ENCODE data around the gene RPL21.
"Not testable (repeated sequence)": the region's sequence is repeated elsewhere in the genome, so short reads cannot be mapped to it uniquely, and the experiment has no call there.

Gene RPL21

DNA sequence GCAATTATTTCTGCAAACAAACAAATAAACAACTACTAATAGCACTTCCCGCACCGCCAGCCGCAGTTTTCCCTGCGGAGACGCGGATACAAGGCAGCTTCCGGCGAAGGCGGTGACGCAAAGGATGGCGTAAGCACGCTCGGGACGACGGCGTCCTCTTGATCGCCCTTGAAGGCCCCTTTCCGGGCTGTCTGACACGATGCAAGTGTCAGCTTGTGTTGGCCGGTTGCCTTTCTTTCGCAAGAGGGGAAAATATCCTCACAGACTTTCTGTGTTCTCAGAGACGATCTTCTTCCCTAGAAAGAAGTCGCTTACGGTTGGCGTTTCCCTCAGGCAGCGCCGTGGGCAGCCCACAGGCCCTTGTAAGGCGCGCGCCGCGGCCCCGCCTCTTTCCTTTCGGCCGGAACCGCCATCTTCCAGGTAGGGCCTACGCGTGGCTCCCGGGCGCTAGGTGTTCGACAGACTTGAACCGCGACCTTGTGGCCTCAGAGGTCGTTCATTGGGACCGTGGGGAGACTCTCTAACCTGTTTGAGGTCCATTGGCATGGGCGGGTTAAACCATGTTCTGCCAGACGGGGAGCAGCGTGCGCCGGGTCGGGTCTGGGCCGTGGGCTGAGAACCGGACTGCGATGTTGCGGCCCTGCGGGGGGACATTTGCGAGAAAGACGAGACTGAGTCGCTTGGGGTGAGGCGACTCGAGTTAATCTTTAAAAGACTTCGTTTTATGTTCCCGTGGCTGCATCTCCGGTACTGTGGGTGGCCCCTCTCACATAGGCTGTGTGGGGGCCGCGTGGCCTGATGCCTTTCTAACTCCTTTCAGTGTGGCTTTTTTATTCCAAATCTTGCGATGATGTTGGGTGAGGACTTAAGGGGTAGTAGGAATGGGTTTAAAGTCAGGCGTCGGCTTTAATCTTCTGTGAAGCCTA lies at the start of gene RPL21:
Gene RPL21, plus strand, starts transcription at position 393 of the 926 bp plus-strand sequence. CDS start 2,219 bp downstream, outside the sequence.
- peak; percentile 92 for DNase-seq

DNA sequence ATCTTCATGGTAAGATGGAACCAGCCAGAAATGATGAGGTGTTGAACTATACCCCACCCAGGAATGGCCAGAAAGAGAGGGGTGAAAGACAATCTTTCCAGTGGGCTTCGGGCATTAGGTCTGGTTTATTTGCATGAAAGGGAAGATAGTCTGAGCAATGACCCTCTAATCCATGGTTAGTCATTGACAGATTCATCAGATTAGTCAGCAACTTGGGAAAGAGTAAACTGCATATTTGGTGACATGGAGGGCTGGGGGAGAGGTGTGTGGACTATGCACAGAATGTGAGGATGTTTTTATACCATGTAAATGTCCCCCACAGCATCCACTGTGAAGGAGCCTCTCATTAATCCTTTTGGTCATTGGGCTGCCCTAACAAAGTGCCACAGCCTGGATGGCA lies 49.7 kb upstream of the RPL21 start:
- no peak for DNase-seq

DNA sequence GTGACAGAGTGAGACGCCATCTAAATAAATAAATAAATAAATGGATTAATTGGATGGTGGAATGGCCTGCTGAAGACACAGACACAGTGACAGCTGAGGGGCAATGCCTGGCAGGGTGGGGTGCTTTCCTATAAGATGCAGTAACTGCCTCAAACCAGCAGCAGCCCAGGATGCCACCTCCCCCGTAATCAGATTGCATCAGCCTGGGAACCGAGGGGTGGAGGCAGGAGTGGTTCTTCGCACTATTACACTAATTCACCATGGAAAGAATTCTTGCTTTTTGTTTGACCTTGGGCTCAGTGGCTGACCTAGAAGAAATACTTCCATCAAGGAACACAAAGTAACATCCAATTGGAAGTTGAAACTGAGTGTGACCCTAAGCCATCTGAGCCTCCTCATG lies 48.2 kb upstream of the RPL21 start:
- DNase-seq: no peak

DNA sequence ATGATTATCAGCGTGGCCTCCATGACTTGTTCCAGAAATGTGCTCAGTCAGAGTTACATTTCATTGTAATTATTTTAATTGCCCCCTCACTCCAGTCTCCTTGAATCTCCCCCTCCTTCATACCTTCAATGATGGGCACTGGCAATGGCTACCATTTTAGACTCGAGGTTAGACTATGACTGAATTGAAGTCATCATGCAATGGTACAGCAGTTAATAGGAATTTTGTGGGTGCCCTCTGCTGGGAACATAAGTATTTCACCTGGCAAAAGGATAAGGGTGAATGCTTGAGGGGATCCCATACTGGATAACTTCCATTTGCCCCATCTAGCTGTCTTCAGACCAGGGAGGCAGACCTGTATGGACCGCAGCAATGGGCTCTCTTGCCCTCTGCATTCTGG lies 47.5 kb upstream of the RPL21 start:
- DNase-seq: no peak

- DNase-seq: no peak
Observed at GRCh38 chr13:27208514-27208913, 42.8 kb upstream of the RPL21 start.

GRCh38 chr13:27211271-27211670 lies 40.1 kb upstream of the RPL21 start:
- no peak for DNase-seq

- DNase-seq: no peak
Observed at GRCh38 chr13:27211771-27212364, 39.5 kb upstream of the RPL21 start.

GRCh38 chr13:27213386-27213785 lies 38.0 kb upstream of the RPL21 start:
- not testable (repeated sequence) for DNase-seq

DNA sequence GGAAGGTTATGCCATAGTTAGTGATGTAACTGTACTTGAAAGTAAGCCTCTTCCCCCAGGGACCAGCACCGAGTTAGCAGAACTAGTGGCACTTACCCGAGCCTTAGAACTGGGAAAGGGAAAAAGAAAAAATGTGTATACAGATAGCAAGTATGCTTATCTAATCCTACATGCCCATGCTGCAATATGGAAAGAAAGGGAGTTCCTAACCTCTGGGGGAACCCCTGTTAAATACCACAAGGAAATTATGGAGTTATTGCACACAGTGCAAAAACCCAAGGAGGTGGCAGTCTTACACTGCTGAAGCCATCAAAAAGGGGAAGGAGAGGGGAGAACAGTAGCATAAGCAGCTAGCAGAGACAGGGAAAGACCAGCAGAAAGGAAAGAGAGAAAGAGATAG lies 33.6 kb upstream of the RPL21 start:
- DNase-seq: not testable (repeated sequence)

- DNase-seq: not testable (repeated sequence)
Observed at GRCh38 chr13:27218861-27219260, 32.5 kb upstream of the RPL21 start.

- DNase-seq: no peak
Observed at GRCh38 chr13:27219611-27220010, 31.7 kb upstream of the RPL21 start.

GRCh38 chr13:27222100-27222499 lies 29.3 kb upstream of the RPL21 start:
- not testable (repeated sequence) for DNase-seq

DNA sequence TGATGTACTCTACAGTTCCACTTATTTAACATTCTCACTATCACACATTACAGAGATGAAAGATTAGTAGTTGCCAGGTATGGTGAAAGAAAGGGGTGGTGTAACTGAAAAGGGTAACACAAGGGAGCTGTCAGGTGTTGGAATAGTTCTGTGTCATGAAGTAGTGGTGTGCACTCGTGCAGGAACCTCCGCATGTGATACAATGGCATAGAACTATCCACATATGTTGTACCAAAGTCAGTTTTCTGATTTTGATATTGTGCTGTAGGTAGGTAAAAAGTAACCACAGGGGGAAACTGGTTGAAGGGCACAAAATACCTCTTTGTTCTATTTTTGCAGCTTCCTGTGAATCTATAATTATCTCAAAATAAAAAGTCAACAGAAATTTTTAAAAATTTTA lies 24.4 kb upstream of the RPL21 start:
- no peak for DNase-seq

DNA sequence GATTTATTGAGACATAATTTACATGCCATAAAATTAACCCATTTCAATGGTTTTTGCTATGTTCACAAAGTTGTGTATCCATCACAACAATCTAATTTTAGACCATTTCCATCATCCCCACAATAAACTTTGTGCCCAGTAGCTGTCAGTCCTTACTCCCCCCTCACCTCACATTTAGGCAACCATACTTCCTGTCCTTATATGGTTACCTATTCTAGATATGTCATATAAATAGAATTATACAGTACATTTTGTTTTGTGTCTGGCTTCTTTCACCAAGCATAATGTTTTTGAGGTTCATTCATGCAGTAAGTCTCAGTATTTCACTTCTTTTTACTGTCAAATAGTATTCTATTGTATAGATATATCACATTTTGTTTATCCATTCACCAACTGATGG lies 23.2 kb upstream of the RPL21 start:
- no peak for DNase-seq

GRCh38 chr13:27229642-27230041 lies 21.7 kb upstream of the RPL21 start:
- no peak for DNase-seq

- DNase-seq: no peak
Observed at GRCh38 chr13:27233964-27234363, 17.4 kb upstream of the RPL21 start.

DNA sequence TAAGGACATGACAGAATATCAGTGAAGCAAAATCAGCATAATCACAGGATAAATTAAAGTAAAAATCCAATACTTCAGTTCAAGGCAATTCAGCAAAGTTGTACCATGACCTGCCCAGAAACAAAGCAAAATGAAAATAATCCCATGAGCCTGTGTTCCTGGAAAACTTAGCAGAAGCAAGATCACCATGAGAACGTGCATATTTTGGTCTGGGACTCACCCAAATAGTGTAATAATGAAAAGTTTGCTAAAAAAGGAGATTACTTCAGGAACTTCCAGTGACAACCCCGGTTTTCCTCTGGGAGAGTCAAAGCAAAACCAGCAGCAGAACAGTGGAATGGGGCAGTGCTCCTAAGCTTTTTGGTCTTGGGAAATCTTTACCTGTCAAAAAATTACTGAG lies 14.9 kb upstream of the RPL21 start:
- DNase-seq: no peak

DNA sequence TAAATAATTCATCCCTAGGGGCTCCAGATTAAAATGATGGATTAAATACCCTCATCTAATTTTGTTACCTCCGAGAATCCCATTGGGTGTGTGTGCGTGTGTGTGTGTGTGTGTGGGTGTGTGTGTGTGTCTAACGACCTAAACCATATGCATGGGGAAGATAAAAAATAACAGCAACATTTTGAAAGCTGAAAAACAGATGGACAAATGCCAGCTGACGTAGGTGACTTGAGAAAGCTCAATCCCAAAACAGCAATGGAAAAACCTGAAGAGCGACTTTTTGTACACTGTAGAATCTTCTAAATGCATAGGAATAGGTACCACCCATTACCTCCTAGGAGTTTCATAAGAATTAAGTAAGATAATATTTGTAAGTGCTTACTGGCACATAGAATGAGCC lies 8.7 kb upstream of the RPL21 start:
- DNase-seq: no peak

DNA sequence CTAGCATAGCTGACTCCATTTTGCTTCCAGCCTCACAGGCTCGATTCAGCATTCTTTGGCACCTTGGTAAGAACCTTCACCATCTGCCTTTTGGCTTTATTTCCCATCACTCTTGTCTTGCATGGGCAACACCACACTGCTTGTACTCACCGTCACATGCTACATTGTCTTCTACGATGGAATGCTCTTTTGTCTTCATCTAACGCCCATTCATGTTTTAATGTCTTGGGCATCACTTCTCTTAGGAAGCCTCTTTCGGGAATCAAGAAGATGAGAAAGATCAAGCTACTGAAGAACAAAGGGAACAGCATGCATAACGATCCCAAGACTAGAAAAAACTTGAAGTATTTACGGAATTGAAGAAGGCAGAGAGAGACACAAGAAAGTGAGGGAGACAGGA lies 5.7 kb upstream of the RPL21 start:
- DNase-seq: no peak

DNA sequence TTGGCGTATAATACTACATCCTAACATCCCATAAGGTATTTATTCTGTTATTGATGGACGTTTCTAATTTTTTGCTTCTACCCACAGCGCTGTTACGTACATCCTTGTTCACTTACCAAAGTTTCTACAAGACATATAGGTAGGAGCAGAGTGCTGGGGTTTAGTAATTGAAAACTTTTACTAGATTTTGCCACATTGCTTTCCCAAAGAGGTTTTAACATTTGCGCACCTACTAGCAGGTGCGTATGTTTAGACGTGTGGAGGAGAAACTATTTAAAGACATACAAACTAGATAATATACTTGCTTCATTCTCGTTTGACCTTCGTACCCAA lies 559 bp upstream of the RPL21 start:
- no peak for DNase-seq

- no peak for DNase-seq
Observed at GRCh38 chr13:27252467-27252866, 1.1 kb downstream of the RPL21 start.

- DNase-seq: no peak
Observed at GRCh38 chr13:27257233-27257568, 5.8 kb downstream of the RPL21 start.

DNA sequence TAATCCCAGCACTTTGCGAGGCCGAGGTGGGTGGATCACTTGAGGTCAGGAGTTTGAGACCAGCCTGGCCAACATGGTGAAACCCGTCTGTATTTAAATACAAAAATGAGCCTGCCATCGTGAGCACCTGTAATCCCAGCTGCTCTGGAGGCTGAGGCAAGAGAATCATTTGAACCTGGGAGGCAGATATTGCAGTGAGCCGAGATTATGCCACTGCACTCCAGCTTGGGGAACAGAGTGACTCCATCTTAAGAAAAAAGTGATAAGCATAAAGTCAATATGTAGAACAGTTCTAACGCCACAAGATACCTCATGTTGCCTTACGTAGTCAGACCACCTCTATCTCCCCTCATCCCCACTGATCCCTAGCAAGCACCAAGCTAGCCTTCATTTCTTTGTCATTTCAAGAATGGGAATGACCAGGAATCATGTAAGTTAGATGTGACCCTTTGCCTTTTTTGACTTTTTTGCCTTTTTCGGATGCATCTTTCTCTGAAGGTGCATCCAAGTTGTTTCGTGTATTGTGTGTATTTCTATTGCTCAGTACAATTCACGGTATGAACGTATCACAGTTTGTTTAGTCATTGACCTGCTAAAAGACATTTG lies 6.4 kb downstream of the RPL21 start:
- no peak for DNase-seq

- no peak for DNase-seq
Observed at GRCh38 chr13:27258637-27259386, 7.5 kb downstream of the RPL21 start.
